CD1c-positive myeloid dendritic cell (primary cell): ENCODE measurements around the gene CYSLTR2.
"Not testable (repeated sequence)": the region's sequence is repeated elsewhere in the genome, so short reads cannot be mapped to it uniquely, and the experiment has no call there.

ENCODE experiments used
- DNase-seq: peaks from one replicate; pipeline ENCODE4 v3.0.0-alpha.2; 2016; ENCODE audit errors: extremely low spot score

Gene CYSLTR2

DNA sequence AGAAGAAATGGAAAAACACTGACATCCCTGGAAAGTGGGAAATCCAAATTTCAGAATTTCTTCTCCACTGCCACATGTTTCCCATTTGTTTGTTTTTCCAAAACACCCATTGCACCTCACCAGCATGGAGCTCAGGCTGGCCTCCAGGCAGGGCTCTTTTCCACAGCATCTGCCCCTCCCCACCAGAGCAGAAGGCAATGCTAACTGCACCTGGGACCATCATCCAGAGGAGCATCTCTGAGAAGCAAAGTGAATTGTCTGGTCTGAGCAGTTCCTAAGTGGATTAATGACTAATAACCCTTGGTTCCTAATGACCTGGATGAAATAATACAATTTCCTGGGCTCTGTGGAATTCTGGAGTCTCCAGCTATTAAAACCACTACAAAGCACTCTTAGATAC, 8.8 kb upstream of the CYSLTR2 start:
- no peak for DNase-seq

- no peak for DNase-seq
These were observed 7.9 kb upstream of the CYSLTR2 start for GRCh38 chr13:48645845-48646244.

DNA sequence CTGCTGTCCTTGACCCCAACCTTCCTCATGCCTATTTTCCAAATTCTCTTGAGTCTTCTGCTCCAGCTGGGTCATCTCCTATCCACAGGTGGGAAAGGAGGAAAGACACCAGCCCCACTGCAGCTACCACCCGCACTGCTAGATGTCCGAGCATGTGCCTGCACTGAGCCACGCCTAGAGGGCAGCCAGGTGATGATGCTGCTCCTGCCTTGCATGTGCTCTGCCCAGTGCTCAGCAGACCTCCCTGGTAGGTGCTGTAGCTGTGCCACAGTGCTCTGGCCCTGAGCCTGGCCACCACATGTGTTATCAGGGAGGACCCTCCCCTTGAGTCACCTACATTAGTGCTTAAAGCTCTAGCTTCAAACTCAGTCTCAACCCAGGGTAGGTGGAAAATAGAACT, 6.9 kb upstream of the CYSLTR2 start:
- no peak for DNase-seq

DNA sequence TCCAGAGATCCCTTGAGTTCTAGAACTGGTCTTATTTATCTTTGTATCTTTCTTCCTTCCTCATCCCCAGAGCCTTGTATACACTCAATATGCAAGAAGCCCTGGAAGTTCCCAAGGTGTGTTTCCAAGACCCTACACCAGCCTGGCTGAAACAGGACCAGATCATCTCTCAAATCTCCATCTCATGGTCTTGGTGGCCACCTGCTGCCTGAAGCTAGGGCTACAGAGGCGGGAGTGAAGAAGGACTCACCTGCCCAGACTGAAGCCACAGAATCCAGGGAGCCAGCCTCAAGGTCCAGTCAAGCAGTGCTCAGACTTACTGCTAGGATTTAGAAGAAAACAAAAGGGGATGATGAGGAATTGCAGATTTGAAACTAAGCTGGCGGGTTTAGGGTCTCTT, 6.1 kb upstream of the CYSLTR2 start:
- no peak for DNase-seq

DNA sequence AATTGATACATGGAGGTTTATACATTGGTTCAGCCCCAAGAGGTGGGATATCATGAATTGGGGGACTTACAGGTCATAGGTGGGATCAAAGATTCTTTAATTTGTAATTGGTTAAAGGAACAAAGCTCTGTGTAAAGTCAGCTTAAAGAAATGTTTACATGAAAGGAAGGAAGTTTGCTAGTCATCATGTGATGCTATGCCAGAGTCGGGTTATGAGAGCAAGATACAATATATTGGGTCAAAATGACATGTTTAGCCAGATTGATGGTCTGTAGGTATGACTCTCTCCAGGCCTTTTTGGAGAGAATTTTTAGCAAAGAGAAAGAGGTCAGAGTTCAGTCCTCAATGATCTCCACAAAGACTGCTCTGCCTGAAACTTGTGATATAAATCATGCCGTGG, 5.3 kb upstream of the CYSLTR2 start:
- no peak for DNase-seq

DNA sequence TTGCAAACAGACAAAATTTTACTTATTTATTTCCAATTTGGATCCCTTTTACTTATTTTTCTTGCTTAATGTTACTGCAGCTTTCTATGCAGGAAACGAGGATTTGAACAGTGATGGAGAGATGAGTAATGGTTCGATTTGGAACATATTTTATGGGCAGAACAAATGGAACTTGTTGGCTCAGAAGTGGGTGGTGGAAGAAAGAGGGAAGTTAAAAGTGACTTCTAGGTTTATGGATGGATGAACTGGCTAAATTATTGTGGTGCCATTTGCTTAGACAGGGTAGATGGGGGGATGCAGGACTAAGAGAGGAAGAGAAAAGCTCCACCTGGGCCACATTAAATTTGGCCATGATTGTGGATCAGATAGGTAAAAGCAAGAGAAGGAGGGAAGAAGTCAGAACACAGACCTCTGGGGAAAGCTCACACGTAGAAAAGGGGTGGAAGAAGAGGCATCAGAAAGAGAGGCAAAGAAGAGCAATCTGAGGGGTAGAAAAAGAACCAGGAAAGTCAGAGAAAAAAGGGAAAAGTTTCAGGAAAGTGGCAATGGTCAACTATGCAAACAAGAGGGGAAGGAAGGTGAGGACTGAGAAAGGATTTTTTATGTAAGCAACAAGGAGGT, 768 bp upstream of the CYSLTR2 start:
- DNase-seq, result peak; percentile 47

DNA sequence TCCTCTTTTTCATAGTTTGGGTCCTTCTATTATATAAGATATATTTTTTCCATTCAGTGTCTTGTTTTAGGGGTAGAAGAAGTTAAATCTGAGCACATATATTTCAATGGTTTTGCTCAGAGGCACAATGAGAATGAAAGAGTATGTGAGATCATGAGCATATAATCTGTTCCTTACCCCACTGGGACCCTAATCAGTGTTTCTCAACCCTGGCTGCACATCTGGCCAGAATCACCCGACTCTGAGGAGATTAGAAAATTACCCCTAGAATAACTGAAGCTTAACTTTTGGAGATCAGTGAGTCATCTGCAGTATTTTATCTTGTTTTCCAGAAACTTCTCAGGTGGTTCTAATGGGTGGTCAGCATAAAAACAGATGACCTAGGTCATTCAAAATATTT, 782 bp downstream of the CYSLTR2 start:
- no peak for DNase-seq

DNA sequence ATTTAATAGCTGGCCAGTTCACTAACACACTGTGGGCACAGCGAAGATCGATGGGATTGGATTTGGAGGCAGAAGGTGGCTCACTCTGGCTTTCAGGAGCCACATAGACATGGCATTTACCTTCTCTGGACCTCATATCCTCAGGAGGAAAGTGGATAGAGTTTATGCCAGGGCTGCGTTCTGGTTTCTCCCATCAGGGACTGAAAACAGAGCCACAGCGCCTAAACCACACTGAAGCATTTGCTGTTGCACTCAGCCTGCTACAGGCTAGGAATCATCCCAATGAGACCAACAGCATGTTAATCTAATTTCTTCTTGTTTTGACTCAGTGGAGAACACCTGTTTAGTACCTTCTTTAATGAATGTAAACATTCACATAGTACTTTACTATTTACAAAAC, 1.6 kb downstream of the CYSLTR2 start:
- no peak for DNase-seq

DNA sequence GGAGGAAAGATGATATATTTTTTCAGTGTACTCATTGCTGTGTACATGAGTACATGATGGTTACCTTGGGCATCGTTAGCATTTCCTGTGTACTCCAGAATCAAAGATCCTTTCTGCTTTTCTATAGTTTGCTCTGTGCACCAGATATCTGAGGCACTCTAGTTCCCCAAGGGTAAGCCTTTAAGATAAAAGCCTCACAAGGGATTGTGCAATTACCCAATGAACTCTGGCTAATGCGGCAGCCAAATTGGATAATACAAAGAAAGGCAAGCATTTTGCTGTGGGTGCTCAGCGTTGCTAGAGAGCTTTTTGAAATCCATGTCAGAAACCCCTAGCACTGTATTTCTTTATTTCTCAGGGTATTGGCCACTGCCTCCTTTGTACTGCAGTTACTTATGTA, 2.9 kb downstream of the CYSLTR2 start:
- peak; percentile 39 for DNase-seq

DNA sequence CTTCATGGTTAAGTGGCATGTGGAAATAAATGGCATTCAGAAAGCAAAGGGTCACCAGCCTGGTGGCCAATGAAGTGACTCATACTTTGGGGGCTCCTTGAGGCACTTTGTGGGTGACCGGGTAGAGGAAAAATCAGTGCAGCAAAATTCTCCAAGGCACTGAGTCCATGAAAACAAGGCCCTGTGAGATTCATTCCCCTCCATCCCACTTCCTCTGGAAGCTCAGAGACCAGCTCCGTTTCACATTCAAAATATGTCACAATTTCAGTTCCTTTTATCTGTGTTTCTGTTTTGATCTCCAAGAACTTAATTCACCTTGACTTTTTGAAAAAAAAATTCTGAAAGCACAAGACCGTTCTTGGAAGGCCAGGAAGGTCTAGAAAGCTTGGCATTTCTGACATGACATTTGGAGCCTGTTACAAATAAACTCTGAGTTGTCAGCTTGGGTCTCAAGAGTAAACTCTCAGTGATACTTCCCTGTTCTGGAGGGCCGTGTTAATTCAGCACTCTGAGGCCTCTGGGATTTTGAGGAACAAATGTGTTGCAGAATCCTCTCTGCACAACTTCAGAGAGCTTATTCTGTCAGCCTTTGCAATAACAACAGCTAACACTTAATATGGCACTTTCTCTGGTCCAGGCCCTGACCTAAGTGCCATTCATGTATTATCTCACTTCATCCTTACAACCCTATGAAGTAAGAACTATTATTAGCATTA, 6.8 kb downstream of the CYSLTR2 start:
- DNase-seq, result peak; percentile 89

DNA sequence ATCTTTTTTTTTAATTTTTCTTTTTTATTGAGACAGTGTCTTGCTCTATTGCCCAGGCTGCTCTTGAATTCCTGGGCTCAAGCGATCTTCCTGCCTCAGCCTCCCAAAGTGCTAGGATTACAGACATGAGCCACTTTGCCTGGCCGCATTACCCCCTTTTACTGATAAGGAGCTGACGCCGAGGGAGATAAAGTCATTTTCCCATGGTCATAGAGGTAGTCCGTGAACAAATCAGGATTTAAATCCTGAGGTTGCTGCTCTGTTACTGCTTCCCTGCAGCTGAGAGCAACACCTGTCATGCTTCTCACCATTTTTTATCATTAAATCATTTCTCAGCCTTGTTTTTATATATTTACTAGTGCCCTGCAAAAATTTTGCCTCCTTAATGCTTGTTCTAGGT, 7.4 kb downstream of the CYSLTR2 start:
- no peak for DNase-seq

DNA sequence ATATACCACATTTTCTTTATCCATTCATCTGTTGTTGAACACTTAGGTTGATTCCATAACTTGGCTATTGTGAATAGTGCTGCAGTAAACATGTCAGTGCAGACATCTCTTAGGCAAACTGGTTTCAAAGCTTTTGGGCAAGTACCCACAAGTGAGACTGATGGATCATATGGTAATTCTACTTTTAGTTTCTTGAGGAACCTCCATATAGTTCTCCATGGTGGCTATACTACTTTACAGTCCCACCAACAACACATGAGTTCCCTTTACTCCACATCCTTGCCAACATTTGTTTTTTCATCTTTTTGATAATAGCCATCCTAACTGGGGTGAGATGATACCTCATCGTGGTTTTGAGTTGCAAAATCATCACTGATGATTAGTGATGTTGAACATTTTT, 8.5 kb downstream of the CYSLTR2 start:
- DNase-seq, result peak; percentile 27

GRCh38 chr13:48667136-48667535, 13.4 kb downstream of the CYSLTR2 start:
- no peak for DNase-seq

DNA sequence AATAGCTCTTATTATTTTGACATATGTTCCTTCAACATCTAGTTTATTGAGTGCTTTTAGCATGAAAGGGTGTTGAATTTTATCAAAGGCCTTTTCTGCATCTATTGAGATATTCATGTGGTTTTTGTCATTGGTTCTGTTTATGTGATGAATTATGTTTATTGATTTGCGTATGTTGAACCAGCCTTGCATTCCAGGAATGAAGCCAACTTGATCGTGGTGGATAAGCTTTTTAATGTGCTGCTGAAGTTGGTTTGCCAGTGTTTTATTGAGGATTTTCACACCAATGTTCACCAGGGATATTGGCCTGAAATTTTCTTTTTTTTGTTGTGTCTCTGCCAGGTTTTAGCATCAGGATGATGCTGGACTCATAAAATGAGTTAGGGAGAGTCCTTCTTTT, 17.7 kb downstream of the CYSLTR2 start:
- not testable (repeated sequence) for DNase-seq

DNA sequence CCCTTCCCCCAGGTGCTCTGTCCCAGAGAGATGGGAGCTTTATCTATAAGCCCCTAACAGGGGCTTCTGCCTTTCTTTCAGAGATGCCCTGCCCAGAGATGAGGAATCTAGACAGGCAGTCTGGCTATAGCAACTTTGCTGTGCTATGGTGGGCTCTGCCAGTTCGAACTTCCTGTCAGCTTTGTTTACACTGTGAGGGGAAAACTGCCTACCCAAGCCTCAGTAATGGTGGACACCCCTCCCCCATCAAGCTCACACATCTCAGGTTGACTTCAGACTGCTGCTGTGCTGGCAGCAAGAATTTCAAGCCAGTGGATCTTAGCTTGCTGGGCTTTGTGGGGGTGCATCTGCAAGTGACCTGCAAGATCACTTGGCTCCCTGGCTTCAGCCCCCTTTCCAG, 21.5 kb downstream of the CYSLTR2 start:
- DNase-seq, result no peak

GRCh38 chr13:48678316-48678715, 24.6 kb downstream of the CYSLTR2 start:
- DNase-seq, result no peak

GRCh38 chr13:48679941-48680680, 26.4 kb downstream of the CYSLTR2 start:
- DNase-seq, result no peak

- peak; percentile 61 for DNase-seq
These were observed 27.1 kb downstream of the CYSLTR2 start for GRCh38 chr13:48680756-48681392.

GRCh38 chr13:48681905-48682304, 28.2 kb downstream of the CYSLTR2 start:
- DNase-seq, result no peak

GRCh38 chr13:48682436-48682835, 28.7 kb downstream of the CYSLTR2 start:
- DNase-seq, result peak; percentile 78

- DNase-seq, result peak; percentile 27
These were observed 33.0 kb downstream of the CYSLTR2 start for GRCh38 chr13:48686636-48687210.

DNA sequence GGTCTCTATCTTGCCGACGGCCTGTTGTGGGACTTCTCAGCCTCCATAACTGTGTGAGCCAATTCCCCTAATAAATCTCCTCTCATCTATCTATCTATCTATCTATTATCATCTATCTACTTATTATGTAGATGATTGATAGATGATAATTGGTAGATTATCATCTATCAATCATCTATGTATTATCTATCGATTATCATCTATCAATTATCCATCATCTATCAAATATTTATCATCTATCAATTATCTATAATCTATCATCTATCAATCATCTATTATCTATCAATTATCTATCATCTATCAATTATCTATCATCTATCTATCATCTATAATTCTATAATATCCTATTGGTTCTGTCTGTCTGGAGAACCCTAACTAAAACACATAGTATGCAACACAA, 33.5 kb downstream of the CYSLTR2 start:
- no peak for DNase-seq
